NK-92 treated with Interleukin-12 subunit alpha and Interleukin-12 subunit beta, amount 100 ng/mL, for 24 hours (cell line): Measurements from ENCODE around the gene OR6C76.

Experiments
- DNase-seq: peaks from one replicate; lab custom pipeline; 2025; lab: John Stamatoyannopoulos, UW

Gene OR6C76

DNA sequence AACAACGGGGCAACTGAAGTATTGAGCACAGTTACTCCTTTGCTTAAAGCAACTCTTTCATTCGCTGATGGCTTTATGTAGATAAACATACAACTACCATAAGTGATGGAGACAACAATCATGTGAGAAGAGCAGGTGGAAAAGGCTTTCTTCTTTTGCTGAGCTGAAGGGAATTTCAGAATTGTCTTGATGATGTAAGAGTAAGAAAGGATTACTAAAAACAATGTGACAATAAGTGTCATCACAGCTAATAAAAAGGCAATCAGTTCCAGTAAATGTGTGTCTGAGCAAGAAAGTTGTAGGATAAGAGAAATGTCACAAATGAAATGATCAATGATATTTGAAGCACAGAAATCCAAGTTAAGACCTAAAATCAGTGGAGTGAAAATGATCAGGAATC, 43.2 kb downstream of the OR6C76 start:
- DNase-seq, result no peak

DNA sequence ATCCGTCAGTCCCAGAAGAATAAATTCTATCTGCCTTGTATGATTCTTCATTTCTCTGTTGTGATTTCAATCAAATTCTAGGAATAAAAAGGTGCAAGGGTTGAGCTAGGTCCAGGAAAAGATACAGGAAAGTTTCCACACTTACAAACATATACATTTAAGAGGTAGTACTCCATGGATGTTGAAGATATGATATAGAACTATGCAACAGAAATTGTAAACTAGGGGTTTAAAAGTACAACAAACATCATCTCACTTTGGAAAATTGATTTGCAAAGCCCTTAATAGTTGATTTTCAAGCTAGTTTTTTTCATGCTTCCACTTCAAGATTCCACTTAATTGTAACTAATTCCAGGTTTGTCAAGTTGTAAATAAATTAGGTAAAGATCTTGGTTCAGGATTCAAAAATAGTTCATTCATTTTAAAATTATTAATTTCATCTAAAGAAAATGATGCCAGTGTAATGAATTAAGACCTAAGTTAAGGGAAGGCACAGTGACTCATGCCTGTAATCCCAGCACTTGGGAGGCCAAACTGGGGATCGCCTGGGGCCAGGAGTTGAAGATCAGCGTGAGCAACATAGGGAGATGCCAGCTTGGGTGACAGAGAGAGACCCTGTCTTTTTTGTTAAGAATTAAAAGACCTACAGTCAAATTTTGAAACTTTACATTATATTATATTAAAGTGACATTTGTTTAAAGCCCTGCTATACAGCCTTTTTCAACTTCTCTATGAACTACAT, 44.2 kb downstream of the OR6C76 start, which contains the start of gene OR6C70:
Gene OR6C70, minus strand, starts transcription at position 51 of the 742 bp plus-strand sequence. Its CDS starts 0 bp downstream, at position 51.
- DNase-seq, result no peak

DNA sequence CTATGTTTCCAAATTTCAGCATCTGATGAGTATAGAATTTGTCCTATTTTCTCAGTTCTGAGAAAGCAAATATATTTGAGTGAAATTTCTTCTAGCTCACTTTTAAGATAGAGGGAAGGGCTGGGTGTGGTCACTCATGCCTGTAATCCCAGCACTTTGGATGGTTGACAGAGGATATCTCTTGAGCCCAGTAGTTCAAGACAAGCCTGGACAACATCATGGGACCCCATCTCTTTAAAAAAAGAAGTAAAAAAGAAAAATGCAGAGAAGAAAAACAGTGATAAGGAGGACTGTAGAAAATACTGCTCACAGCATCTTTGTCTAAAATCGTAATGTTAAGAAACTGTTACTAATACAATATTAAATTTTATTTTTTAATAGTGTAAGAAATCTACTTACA, 46.2 kb downstream of the OR6C76 start:
- no peak for DNase-seq
